ENCODE data around the gene NAA30. TPM values are rescaled to one million over a fixed set of nuclear protein-coding genes. Genes with fewer than 3 reads are reported as not detected.

The NAA30 gene
- total RNA-seq, 1 donor from 2014 or later, result 15.1 TPM

GRCh38 chr14:57418999-57419398, 28.6 kb downstream of the NAA30 start:
- no peak overlapping the region for H3K27ac Mint-ChIP-seq (ENCODE audit: unreplicated experiment)
- H3K36me3 Mint-ChIP-seq (ENCODE audit: unreplicated experiment), result no peaks in the 10 kb centered on the region
- H3K4me3 Mint-ChIP-seq (ENCODE audit: unreplicated experiment), result no peak overlapping the region
- H3K27me3 Mint-ChIP-seq (ENCODE audit: unreplicated experiment), result peaks cover 6% of the 10 kb centered on the region
- TF ChIP-seq CTCF (IDR thresholded peaks at IDR 0.05), result no peak
- DNase-seq (ENCODE audit: extremely low spot score, unreplicated experiment), result no peak
- H3K9me3 Mint-ChIP-seq (ENCODE audit: unreplicated experiment), result no peaks in the 10 kb centered on the region
- no peaks in the 10 kb centered on the region for H3K4me1 Mint-ChIP-seq (ENCODE audit: unreplicated experiment)

- Mint-ChIP-seq H3K27me3 (ENCODE audit: unreplicated experiment) (peaks cover 9% of the 10 kb centered on the region), H3K9me3 (ENCODE audit: unreplicated experiment) (no peaks in the 10 kb centered on the region), H3K36me3 (ENCODE audit: unreplicated experiment) (no peaks in the 10 kb centered on the region), H3K4me3 (ENCODE audit: unreplicated experiment) (no peak overlapping the region), H3K27ac (ENCODE audit: unreplicated experiment) (no peak overlapping the region), H3K4me1 (ENCODE audit: unreplicated experiment) (no peaks in the 10 kb centered on the region)
- no peak for TF ChIP-seq CTCF (IDR thresholded peaks at IDR 0.05)
- DNase-seq (ENCODE audit: extremely low spot score, unreplicated experiment), result no peak
Measured at GRCh38 chr14:57420033-57420432, 29.6 kb downstream of the NAA30 start.

GRCh38 chr14:57420986-57421385, 30.6 kb downstream of the NAA30 start:
- Mint-ChIP-seq H3K36me3 (ENCODE audit: unreplicated experiment) (no peaks in the 10 kb centered on the region), H3K27ac (ENCODE audit: unreplicated experiment) (no peak overlapping the region), H3K4me3 (ENCODE audit: unreplicated experiment) (no peak overlapping the region), H3K4me1 (ENCODE audit: unreplicated experiment) (no peaks in the 10 kb centered on the region), H3K27me3 (ENCODE audit: unreplicated experiment) (peaks cover 12% of the 10 kb centered on the region), H3K9me3 (ENCODE audit: unreplicated experiment) (no peaks in the 10 kb centered on the region)
- TF ChIP-seq CTCF (IDR thresholded peaks at IDR 0.05), result no peak
- DNase-seq (ENCODE audit: extremely low spot score, unreplicated experiment), result no peak

GRCh38 chr14:57435923-57436322, 45.5 kb downstream of the NAA30 start:
- H3K9me3 Mint-ChIP-seq (ENCODE audit: unreplicated experiment), result peaks cover 17% of the 10 kb centered on the region
- H3K4me3 Mint-ChIP-seq (ENCODE audit: unreplicated experiment), result no peak overlapping the region
- no peaks in the 10 kb centered on the region for H3K36me3 Mint-ChIP-seq (ENCODE audit: unreplicated experiment)
- H3K27ac Mint-ChIP-seq (ENCODE audit: unreplicated experiment), result no peak overlapping the region
- no peaks in the 10 kb centered on the region for H3K4me1 Mint-ChIP-seq (ENCODE audit: unreplicated experiment)
- TF ChIP-seq CTCF (IDR thresholded peaks at IDR 0.05), result no peak
- DNase-seq (ENCODE audit: extremely low spot score, unreplicated experiment), result no peak
- H3K27me3 Mint-ChIP-seq (ENCODE audit: unreplicated experiment), result peaks cover 15% of the 10 kb centered on the region

GRCh38 chr14:57461777-57462320, 71.5 kb downstream of the NAA30 start:
- Mint-ChIP-seq H3K4me1 (ENCODE audit: unreplicated experiment) (no peaks in the 10 kb centered on the region), H3K4me3 (ENCODE audit: unreplicated experiment) (no peak overlapping the region), H3K27me3 (ENCODE audit: unreplicated experiment) (peaks cover 4% of the 10 kb centered on the region), H3K9me3 (ENCODE audit: unreplicated experiment) (peaks cover 4% of the 10 kb centered on the region), H3K27ac (ENCODE audit: unreplicated experiment) (no peak overlapping the region), H3K36me3 (ENCODE audit: unreplicated experiment) (no peaks in the 10 kb centered on the region)
- TF ChIP-seq CTCF (IDR thresholded peaks at IDR 0.05), result no peak
- DNase-seq (ENCODE audit: extremely low spot score, unreplicated experiment), result no peak
